ENCODE results near the gene BASP1. TPM values are rescaled to one million over a fixed set of nuclear protein-coding genes. Genes with fewer than 3 reads are reported as not detected.

The BASP1 gene
- total RNA-seq, 6 experiments from 2014 or later: 101 to 158 (median 151) TPM

DNA sequence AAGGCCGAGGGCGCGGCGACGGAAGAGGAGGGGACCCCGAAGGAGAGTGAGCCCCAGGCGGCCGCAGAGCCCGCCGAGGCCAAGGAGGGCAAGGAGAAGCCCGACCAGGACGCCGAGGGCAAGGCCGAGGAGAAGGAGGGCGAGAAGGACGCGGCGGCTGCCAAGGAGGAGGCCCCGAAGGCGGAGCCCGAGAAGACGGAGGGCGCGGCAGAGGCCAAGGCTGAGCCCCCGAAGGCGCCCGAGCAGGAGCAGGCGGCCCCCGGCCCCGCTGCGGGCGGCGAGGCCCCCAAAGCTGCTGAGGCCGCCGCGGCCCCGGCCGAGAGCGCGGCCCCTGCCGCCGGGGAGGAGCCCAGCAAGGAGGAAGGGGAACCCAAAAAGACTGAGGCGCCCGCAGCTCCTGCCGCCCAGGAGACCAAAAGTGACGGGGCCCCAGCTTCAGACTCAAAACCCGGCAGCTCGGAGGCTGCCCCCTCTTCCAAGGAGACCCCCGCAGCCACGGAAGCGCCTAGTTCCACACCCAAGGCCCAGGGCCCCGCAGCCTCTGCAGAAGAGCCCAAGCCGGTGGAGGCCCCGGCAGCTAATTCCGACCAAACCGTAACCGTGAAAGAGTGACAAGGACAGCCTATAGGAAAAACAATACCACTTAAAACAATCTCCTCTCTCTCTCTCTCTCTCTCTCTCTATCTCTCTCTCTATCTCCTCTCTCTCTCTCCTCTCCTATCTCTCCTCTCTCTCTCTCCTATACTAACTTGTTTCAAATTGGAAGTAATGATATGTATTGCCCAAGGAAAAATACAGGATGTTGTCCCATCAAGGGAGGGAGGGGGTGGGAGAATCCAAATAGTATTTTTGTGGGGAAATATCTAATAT, 58.1 kb downstream of the BASP1 start:
- H3K36me3 Mint-ChIP-seq (ENCODE audit: low read depth): peaks cover 26% of the 10 kb centered on the region
- TF ChIP-seq, protein P1, sequence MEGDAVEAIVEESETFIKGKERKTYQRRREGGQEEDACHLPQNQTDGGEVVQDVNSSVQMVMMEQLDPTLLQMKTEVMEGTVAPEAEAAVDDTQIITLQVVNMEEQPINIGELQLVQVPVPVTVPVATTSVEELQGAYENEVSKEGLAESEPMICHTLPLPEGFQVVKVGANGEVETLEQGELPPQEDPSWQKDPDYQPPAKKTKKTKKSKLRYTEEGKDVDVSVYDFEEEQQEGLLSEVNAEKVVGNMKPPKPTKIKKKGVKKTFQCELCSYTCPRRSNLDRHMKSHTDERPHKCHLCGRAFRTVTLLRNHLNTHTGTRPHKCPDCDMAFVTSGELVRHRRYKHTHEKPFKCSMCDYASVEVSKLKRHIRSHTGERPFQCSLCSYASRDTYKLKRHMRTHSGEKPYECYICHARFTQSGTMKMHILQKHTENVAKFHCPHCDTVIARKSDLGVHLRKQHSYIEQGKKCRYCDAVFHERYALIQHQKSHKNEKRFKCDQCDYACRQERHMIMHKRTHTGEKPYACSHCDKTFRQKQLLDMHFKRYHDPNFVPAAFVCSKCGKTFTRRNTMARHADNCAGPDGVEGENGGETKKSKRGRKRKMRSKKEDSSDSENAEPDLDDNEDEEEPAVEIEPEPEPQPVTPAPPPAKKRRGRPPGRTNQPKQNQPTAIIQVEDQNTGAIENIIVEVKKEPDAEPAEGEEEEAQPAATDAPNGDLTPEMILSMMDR (IDR thresholded peaks at IDR 0.05): no peak
- no peak overlapping the region for H3K4me3 Mint-ChIP-seq
- H3K27ac Mint-ChIP-seq: no peak overlapping the region
- DNase-seq: no peak
- H3K9me3 Mint-ChIP-seq: no peaks in the 10 kb centered on the region
- H3K4me1 Mint-ChIP-seq (ENCODE audit: low read depth): no peaks in the 10 kb centered on the region
- no peaks in the 10 kb centered on the region for H3K27me3 Mint-ChIP-seq (ENCODE audit: insufficient read depth)

DNA sequence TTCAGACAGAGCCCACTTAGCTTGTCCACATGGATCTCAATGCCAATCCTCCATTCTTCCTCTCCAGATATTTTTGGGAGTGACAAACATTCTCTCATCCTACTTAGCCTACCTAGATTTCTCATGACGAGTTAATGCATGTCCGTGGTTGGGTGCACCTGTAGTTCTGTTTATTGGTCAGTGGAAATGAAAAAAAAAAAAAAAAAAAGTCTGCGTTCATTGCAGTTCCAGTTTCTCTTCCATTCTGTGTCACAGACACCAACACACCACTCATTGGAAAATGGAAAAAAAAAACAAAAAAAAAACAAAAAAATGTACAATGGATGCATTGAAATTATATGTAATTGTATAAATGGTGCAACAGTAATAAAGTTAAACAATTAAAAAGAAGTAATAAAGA, 59.0 kb downstream of the BASP1 start:
- Mint-ChIP-seq H3K4me3 (no peak overlapping the region), H3K27me3 (ENCODE audit: insufficient read depth) (no peaks in the 10 kb centered on the region), H3K36me3 (ENCODE audit: low read depth) (peaks cover 26% of the 10 kb centered on the region), H3K9me3 (no peaks in the 10 kb centered on the region), H3K4me1 (ENCODE audit: low read depth) (no peaks in the 10 kb centered on the region), H3K27ac (no peak overlapping the region)
- TF ChIP-seq, protein P1 (IDR thresholded peaks at IDR 0.05): no peak
- no peak for DNase-seq

DNA sequence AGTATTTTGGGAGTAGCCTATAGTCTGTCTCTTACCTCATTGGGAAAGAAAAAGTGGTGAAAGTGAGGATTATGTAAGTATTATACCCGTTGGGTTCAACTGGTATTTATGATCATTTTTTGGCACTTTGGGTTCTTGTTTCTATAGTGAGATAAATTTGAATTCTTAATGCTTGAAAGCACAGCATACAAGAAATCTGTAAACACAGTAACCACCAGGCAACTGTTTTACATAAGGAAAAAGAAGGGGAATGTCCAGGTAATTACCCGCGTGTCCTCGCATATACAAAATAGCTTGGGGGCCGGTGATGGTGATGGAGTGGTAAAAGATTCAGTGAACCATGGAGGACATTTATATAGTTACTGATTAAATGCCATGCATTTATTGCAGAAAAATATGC, 60.5 kb downstream of the BASP1 start:
- no peak for DNase-seq
- Mint-ChIP-seq H3K4me1 (ENCODE audit: low read depth) (0 out of 2 replicates have a peak, but pooled peaks cover 5% of the 10 kb centered on the region), H3K27ac (no peak overlapping the region), H3K27me3 (ENCODE audit: insufficient read depth) (no peaks in the 10 kb centered on the region), H3K36me3 (ENCODE audit: low read depth) (peaks cover 26% of the 10 kb centered on the region), H3K9me3 (no peaks in the 10 kb centered on the region), H3K4me3 (no peak overlapping the region)
- TF ChIP-seq, protein P1 (IDR thresholded peaks at IDR 0.05): no peak

DNA sequence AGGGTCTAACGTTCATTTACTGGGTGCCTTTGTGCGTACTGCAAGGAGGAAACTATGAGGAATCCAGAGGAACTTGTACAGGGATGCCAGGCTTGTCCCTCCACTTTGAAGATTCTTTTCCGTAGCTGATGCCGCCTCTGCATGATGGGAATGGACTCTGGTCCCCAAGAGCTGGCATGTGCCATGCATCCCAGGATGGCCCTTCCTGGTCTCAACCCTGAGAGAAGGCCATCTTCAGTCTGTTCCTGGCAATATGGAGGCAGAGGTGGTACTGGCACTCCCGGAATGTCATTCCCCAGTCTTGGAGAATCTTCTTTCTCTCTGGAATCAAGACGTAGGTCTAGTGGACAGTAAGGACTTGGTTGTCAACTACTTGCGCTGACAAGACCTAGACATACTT, 61.5 kb downstream of the BASP1 start:
- Mint-ChIP-seq H3K27ac (no peak overlapping the region), H3K4me1 (ENCODE audit: low read depth) (0 out of 2 replicates have a peak, but pooled peaks cover 5% of the 10 kb centered on the region), H3K27me3 (ENCODE audit: insufficient read depth) (no peaks in the 10 kb centered on the region), H3K36me3 (ENCODE audit: low read depth) (peaks cover 26% of the 10 kb centered on the region), H3K9me3 (no peaks in the 10 kb centered on the region), H3K4me3 (no peak overlapping the region)
- no peak for DNase-seq
- TF ChIP-seq, protein P1 (IDR thresholded peaks at IDR 0.05): no peak

DNA sequence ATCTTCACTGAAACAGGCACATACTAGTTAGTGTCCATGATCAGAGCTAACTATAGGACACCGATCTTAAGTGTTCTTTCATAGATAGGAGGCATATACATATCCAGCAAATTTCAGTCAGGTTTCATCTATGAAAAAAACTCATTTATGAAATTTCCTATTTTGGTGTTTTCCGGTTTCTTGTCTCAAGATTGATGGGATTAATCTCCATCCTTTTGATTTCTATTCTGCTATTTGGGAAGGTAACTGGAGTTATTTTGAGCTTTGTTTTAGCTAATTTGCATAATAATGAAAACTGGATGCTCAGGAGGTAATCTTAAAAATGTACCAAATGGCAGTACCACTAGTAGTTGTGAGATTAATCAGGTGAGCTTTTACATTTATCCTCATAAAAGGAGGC, 62.1 kb downstream of the BASP1 start:
- H3K4me3 Mint-ChIP-seq: no peak overlapping the region
- no peaks in the 10 kb centered on the region for H3K27me3 Mint-ChIP-seq (ENCODE audit: insufficient read depth)
- TF ChIP-seq, protein P1 (IDR thresholded peaks at IDR 0.05): no peak
- H3K9me3 Mint-ChIP-seq: no peaks in the 10 kb centered on the region
- no peak for DNase-seq
- H3K27ac Mint-ChIP-seq: no peak overlapping the region
- peaks cover 26% of the 10 kb centered on the region for H3K36me3 Mint-ChIP-seq (ENCODE audit: low read depth)
- H3K4me1 Mint-ChIP-seq (ENCODE audit: low read depth): 0 out of 2 replicates have a peak, but pooled peaks cover 5% of the 10 kb centered on the region
